Urothelium cell line (cell line): ENCODE results near the gene PRKX.
"Not testable (repeated sequence)": the region's sequence is repeated elsewhere in the genome, so short reads cannot be mapped to it uniquely, and the experiment has no call there.

Source experiments
- DNase-seq: peaks from one replicate; pipeline ENCODE4 v3.0.0; 2011; ENCODE audit warnings: low spot score, mixed read lengths
- FAIRE-seq: peaks from 2 replicates; lab custom pipeline; 2011; peaks lifted over from hg19 to GRCh38; lab: Jason Lieb, UNC

Gene PRKX

DNA sequence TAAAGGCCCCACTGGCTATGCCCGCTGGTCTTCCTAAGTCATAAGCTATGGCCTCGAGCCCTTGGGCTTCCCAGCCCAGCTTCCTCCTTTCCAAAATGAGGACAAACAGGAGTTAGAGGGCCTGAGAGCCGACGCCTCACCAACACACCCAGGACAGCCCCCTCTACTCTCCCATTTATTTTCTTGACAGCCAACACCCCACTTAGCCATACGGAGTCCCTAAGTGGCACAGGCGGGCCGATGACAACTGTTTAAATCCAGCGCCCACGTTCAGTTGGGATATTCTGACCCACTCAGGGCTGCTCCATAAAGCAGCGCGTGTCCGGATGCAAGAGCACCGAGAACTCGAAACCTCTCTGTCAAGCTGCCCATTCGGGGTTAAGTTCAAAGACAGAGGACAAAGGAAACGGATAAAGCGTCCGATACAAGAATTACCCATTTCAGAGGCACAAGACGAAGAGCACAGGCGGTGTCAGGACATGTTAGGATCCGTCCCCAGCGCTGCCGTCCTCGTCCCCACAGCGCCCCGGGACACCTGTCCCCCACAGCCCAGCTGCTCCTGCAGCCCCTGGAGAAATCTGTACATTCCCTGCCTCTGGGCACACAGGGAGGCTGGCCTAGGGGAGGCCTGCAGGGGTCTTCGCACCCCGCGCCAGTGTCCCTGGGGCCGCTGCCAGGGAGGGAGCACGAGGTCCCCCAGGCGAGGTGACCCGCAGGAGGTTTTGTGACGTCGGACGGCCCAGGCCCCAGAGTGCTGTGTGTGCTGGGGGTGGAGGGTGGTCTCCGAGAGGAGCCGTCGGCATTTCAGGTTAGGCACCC is 1.2 kb downstream of the PRKX start:
- no peak for DNase-seq
- no peak for FAIRE-seq

DNA sequence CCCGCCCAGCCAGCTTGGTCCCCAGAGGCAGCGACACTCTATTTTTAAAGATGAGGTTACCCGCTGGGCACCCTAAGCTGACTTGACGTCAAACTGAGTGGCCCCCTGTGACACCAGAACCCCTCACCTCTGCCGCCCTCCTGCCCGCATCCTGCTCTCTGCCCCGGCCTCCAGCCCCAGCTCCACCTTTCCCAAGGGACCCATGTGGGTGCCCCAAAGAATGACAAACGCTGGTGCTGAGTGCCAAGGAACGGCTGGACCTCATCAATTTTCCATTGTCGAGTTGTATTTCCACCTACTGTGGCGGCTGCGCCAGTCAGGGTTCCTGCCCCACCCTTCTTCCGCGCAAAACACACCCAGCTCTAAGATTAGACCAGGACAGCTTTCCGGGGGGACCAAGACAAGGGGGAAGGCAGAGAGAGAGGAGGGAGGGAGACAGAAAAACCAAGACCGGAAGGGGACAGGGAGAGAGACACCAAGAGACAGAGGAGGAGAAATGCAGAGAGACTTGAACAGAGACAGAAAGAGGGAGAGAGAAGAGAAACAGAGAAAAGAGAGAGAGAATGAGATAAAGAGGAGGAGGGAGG is 2.0 kb downstream of the PRKX start:
- no peak for FAIRE-seq
- DNase-seq, result no peak

DNA sequence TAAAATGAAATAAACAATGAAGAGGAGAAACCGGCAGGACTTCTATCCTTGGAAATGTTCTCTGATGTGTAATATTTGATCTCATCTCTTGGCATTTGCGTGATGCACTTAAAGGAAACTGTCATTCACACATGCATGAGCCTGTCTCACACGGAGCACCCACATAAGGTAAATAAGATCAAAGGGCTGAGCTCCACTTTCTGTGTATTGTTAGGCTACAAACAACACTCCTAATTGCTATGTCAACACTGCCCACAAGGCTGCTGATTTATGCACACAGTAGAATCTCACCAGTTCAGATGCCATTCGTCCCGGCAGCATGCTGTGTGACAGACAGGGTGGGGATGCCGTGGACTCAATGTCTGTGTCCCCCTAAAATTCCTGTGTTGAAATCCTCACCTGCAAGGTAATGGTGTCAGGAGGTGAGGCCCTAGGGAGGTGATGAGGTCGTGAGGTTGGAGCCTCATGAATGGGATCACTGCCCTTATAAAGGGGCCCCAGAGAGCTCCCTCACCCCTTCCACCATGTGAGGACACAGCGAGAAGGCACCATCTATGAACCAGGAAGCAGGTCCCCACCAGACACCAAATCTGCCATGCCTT is 5.7 kb downstream of the PRKX start:
- FAIRE-seq, DNase-seq: not testable (repeated sequence)

DNA sequence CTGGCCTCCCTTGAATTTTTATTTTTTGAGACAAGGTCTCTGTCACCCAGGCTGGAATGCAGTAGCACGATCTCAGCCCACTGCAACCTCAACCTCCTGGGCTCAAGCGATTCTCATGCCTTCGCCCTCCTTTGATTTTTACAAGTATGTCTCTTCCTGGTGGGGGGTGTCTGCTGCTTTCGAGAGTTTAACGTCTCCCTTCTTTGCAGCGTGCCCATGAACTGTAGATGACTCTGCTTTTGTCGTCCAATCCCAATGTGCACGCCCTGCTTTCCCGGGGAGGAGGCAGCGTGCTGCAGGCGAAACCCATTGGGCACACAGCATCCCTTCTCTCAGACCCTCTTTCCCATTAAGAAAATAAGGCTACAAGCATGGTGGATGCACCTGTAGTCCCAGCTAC is 7.0 kb downstream of the PRKX start:
- DNase-seq, result no peak
- no peak for FAIRE-seq

DNA sequence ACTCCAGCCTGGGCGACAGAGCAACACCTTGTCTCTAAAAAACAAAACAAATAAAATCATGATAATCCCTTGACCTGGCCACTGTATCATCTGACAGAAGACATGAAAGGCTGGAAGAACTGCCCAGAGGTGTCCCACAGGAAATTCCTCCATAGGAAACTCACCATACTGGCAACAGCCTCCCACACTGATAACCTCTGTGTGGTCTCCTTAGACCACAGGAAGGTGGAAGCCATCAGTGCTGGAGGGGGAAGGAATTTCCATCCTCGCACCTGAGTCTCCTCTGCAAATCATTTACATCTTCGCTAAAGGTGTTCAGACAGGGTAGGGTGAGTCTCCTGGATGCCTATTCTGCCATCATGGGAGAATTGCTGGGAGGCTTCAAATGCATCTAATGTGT is 10.2 kb downstream of the PRKX start:
- not testable (repeated sequence) for DNase-seq, FAIRE-seq

DNA sequence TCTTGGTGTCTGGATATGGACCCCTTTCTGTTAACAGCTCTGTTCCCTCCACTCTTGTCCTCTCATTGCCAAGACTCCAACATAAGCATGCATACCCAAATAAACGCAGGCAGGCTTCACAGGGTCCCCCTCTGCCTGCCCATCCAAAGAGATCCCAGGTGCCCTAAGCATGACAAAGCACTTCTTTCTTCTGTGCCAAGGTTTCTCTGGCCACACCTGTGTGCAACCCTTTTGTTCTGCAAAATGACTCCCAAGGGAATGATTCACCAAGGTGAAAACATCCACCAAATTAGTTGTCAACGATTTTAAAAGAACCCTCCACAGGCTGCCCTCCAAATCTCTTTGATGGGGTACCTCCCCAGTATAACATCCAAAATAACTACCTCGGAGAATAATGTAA is 11.4 kb downstream of the PRKX start:
- not testable (repeated sequence) for FAIRE-seq, DNase-seq

DNA sequence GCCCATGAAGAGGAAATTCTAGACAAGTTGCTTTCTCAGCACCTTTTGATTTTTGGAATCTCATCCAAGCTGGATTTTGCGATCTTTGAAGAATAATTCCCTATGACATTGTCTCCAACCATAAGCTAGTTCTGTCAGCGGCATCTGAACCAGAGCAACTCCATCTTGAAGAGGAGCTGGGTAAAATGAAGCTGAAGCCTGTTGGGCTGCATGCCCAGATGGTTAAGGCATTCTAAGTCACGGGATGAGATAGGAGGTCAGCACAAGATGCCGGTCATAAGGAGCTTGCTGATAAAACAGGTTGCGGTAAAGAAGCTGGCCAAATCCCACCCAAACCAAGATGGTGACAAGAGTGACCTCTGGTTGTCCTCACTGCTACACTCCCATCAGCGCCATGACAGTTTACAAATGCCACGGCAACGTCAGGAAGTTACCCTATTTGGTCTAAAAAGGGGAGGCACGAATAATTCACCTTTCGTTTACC is 12.0 kb downstream of the PRKX start:
- FAIRE-seq, DNase-seq: not testable (repeated sequence)

DNA sequence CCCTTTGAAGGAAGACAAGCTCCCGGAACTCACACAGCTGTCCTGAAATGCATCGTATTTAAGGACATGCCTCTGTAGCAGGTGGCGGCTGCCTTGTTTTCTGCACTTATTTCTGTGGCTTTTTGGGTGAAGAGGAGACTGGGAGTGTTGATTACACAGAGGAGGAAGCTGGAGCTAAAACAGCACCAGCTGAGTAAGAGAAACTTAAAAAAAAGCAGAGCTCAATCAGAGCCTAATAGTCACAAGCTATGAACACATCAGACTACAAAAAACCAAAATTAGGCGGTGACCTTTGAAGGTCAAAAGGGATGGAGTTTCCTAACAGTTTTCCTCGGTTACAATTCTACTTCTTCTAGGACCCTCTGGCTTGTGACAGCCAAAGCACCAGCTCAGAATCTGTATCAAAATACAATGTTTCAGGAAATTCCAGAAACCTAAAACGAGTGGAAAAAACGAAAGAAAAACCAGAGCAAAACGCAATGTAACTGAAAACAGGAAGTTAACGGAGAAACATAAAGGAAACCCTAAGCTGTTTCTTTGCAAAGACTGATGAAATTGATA is 13.5 kb downstream of the PRKX start:
- DNase-seq (no peak), FAIRE-seq (no peak)

DNA sequence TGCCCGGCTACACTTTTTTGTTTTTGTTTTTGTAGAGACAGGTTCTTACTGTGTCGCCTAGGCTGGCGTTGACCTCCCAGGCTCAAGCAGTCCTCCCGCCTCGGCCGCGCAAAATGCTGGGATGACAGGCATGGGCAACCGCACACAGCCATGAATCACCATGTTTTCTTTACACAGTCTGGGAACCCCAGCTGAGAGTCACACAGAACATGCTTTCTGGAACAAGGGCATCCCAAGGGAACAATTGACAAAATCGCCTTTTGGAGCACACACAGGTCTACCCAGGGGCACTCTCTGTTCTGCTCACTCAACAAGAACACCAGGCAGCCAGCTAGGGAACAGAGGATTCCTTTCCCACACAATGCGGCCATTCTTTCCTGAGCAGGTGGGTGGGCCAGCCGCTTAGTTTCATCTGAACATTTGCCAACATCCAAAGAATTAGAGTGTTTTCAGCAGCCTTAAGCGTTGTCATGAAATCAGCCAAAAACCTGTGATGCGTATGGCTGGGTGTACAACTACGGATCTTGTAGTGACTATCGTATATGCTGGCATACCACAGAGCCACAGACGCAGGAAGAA is 15.7 kb downstream of the PRKX start:
- FAIRE-seq, result no peak
- peak; percentile 35 for DNase-seq

DNA sequence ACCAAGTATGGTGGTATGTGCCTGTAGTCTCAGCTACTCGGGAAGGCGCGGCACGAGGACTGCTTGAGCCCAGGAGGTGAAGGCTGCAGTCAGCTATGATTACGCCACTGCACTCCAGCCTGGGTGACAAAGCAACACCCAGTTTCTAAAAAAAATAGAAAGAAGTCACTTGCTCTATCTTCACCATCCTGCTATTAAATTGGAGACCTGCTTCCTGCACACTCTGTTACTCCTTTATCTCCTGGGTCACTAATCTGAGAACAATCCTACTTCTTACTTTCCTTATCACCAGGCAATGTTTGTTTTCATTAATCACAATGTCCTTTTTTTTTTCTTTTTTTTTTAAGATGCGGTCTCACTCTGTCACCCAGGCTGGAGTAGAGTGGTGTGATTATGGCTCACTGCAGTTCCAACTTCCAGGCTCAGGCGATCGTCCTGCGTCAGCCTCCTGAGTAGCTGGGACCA is 16.2 kb downstream of the PRKX start:
- FAIRE-seq, result no peak
- no peak for DNase-seq

DNA sequence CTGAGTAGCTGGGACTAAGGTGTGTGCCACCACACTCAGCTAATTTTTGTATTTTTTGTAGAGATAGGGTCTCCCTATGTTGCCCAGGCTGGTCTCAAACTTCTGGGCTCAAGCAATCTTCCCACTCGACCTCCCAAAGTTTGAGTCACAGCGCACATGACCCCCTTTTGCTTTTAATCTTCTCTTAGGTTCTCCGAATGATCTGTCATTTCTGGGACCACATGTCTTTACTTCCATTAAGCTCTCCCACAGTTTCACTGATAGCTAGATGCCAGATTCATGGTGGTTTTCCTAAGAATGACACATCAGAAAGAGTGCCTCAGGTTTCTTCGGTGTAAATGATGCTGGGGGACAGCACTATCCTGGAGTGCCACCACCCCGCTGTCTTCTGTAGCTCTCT is 17.9 kb downstream of the PRKX start:
- DNase-seq, result no peak

DNA sequence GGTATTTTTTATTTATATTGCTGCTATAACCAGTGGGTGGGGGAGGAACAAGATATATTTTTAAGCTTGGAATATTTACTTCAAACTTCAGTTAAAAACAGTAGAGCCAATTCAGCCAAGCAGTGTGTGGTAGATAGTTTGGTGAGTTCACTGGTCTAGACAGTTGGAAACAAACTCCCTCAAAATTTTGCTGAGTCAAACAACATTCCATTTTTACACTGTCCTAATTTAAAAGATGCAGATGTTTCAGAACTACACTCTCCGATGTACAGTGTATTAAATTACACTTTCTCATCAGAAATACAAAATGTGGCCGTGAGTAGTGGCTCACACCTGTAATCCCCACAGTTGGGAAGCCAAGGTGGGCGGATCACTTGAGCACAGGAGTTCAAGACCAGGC is 23.3 kb downstream of the PRKX start:
- DNase-seq, result no peak
- FAIRE-seq, result no peak

More for the DNA sequence above, 17.9 kb downstream of the PRKX start:
- FAIRE-seq, result no peak

DNA sequence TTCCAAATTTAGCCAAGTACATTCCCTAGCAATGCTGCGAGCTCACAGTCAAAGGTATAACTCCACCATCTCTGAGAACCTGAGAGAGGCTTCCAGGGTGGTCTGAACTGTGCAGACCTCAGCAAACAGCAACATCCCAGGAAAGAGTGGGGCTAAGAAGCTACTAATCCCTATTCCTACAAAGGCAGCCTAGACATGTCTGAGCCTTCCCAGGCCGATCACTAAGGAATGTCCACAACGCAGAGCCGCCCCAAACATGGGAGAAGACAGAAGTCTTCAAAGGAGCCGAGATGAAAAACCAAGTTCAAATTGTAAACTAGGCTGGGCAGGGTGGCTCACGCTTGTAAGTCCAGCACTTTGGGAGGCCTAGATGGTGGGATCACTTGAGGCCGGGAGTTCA is 30.2 kb downstream of the PRKX start:
- FAIRE-seq, DNase-seq: not testable (repeated sequence)

DNA sequence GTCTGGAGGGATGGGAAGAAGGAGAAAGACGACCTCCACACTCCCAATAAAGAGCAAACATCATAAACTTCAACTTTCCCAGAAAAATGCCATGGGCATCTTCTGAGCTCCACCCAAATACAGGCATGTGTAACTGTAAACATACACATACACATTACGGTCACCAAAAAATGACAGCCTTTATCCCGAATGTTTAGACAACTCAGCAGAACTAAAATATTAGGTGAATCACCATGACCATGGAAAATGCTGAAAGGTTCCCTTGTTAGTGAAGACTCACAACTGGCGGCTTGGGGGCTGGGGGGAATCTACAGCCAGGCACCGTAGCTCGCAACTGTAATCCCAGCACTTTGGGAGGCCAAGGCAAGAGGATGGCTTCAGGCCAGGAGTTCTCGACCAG is 33.0 kb downstream of the PRKX start:
- no peak for FAIRE-seq
- no peak for DNase-seq

DNA sequence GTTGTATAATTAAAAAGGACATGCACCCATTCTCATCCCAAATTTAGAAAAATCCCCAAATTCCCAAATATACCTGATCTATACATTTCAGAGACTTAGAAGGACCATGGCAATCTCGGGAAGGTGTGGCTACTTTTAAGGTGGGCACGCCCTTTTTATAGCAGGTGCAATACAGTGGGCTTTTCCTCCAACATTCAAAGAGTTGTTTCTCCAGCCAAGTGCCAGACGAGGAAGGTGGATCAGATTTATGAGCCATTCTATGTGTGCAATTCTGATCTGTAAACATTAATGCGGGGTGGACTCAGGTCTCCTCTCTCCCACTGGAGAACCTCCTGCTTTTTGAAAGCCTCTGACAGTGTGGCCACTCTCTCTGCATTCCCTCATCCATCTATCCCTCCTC is 33.8 kb downstream of the PRKX start:
- FAIRE-seq (no peak), DNase-seq (no peak)

DNA sequence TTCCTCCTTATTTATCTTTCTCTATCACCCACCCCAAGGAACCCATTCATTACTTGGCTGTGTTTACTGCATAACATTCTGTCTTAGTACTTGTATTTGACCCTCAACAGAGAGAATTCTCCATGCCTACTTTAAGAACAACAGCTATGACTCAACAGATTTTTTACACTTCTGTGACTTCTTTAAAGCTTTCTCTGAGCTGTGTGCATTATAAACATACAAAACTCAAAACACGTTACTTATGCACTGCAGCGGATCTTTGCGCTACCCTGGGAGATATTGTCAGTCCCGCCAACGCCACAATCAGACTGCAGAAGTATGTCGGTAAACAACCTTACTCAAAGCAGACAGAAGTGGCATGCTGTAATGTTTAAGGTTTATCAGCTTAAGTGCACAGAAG is 35.1 kb downstream of the PRKX start:
- DNase-seq (no peak), FAIRE-seq (no peak)

DNA sequence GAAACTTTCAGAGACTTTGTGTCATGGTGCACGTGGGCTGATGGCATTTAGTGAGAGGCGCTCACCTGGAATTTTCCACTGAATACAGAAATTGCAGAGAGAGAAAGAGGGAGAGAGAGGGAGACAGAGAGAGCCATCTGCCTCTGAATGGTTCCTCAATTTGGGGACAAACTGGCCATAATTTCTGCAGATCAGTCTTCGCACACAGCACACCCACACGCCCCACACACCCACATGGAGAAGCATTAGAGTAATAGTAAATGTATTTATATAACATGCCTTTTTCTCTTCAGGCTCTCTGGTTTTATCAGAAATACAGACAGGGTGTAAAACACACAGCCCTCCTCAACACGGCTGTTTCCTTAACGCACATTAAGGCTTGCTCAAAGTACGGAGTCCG is 38.6 kb downstream of the PRKX start:
- FAIRE-seq, result no peak
- no peak for DNase-seq

DNA sequence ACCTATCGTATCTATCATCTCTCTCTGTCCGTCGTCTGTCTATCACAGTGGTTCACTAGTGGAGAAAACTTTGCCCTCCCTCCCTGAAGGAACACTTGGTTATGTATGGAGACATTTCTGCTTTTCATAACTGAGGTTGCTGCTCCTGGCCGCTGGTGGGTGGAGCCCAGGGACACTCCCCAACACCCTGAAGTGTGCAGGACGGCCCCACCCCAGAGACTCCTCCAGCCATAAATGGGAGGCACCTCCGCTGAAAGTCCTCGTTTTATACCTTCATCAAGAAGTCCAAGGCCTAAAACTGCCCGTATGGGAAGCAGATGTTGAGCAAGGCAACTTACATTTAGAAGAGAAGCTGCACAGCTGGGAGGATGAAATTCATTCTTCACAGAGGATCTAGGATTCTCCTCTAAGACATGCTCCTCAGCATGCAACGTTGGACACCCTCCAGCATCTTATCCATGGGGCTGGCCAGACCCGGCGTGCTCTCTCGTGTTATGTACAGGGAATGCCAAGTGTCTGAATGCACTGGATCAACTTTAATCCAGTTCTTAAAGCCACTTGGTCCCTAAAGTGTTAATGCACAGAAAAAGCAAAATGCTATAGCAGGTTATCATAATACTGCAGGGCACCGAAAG is 43.5 kb downstream of the PRKX start:
- FAIRE-seq (no peak), DNase-seq (no peak)

DNA sequence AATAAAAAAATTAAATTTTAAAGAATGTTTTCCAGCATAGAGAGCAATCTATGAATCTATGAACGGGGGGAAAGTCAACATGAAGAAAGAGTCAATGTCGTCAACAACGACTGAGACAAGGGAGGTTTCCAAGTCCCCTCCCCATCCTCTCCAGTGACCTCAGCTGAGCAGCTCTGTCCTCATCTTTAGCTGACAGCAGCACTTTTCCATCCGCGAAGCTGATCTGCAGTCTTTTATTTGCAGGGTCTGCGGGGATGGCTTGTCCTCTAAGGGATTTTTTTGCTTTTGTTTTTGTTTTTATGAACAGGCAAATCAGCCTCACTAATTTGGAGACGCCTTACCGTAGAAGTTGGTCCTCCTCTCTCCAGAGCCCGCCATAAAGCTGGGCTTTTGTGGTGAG is 46.5 kb downstream of the PRKX start:
- DNase-seq (no peak), FAIRE-seq (no peak)

DNA sequence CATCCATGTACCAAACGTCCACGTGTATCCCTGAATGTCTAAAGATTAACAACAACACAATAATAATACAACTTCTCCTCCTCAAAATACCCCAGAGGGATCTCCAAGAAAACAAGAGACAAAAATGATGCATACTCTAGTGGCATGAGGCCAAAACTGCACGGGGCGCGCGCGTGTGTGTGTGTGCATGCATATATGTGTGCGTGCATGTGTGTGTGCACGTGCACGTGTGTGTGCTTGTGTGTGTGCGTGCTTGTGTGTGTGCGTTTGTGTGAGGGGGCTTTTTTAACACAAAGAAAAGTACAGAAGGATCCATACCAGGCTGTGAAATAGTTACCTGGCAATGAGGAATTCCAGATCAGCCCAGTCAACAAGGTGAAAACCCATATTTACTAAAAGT is 48.5 kb downstream of the PRKX start:
- no peak for DNase-seq
- FAIRE-seq, result no peak
